Fibroblast of lung (primary cell): Measurements from ENCODE around the gene KCNMA1. TPM values are rescaled to one million over a fixed set of nuclear protein-coding genes. Genes with fewer than 3 reads are reported as not detected.

Source experiments
- DNase-seq, 2 donors: peaks; one replicate each; pipeline versions ENCODE4 v3.0.0 to v3.0.0-alpha.2; 2010; ENCODE audit warnings: low read depth in 2 of 2
- H2AFZ ChIP-seq: 2 replicates; pipeline ENCODE4 v1.5.1; 2012; ENCODE audit warnings: low read length, control low read depth, inconsistent platforms
- H3K27ac ChIP-seq: 2 replicates; pipeline ENCODE4 v1.5.1; 2011; ENCODE audit warnings: low read length, control low read depth; ENCODE audit not compliant: insufficient read depth
- H3K27me3 ChIP-seq: 2 replicates; pipeline ENCODE4 v1.5.1; 2011; ENCODE audit warnings: mild to moderate bottlenecking, low read length; ENCODE audit not compliant: control insufficient read depth, insufficient read depth
- H3K36me3 ChIP-seq: 2 replicates; pipeline ENCODE4 v1.5.1; 2011; ENCODE audit warnings: low read length; ENCODE audit not compliant: control insufficient read depth, insufficient read depth
- H3K4me1 ChIP-seq: 2 replicates; pipeline ENCODE4 v1.5.1; 2011; ENCODE audit warnings: low read length; ENCODE audit not compliant: control insufficient read depth, insufficient read depth; ENCODE audit errors: extremely low read depth
- H3K4me2 ChIP-seq: 2 replicates; pipeline ENCODE4 v1.5.1; 2011; ENCODE audit warnings: low read length, control low read depth; ENCODE audit not compliant: insufficient read depth; ENCODE audit errors: extremely low read depth
- H3K4me3 ChIP-seq, 4 experiments: fragments of 200-600 bp in 1 of 4; sonication (generic) in 1 of 4; replicated peaks in 1 of 4; 2 replicates each; pipeline ENCODE4 v1.5.1; 2011 to 2016; ENCODE audit warnings: low read length in 4 of 4, low read depth in 3 of 4, mild to moderate bottlenecking in 3 of 4, control low read depth in 2 of 4, inconsistent platforms in 1 of 4, mixed read lengths in 1 of 4; ENCODE audit not compliant: insufficient read depth in 1 of 4; ENCODE audit errors: control extremely low read depth in 1 of 4
- H3K79me2 ChIP-seq: 2 replicates; pipeline ENCODE4 v1.5.1; 2012; ENCODE audit warnings: mild to moderate bottlenecking, low read length, inconsistent platforms; ENCODE audit not compliant: control insufficient read depth, insufficient read depth
- H3K9ac ChIP-seq: 2 replicates; pipeline ENCODE4 v1.5.1; 2011; ENCODE audit warnings: mild to moderate bottlenecking, low read length, control low read depth; ENCODE audit not compliant: insufficient read depth
- H3K9me3 ChIP-seq: 2 replicates; pipeline ENCODE4 v1.5.1; 2012; ENCODE audit warnings: low read depth, low read length; ENCODE audit not compliant: control insufficient read depth, insufficient read depth
- H4K20me1 ChIP-seq: 2 replicates; pipeline ENCODE4 v1.5.1; 2011; ENCODE audit warnings: low read length; ENCODE audit not compliant: control insufficient read depth, insufficient read depth; ENCODE audit errors: extremely low read depth
- CTCF ChIP-seq, 2 donors: IDR thresholded peaks in 1 of 2; conservative IDR thresholded peaks in 1 of 2; 1 replicate in 1 of 2; 2 replicates in 1 of 2; pipeline ENCODE4 v1.5.1; 2011 to 2012; ENCODE audit warnings: low read length in 2 of 2, control low read depth in 1 of 2, inconsistent platforms in 1 of 2, low read depth in 1 of 2, mild to moderate bottlenecking in 1 of 2
- EZH2 ChIP-seq: IDR thresholded peaks from 2 replicates; pipeline ENCODE4 v1.5.1; 2012; ENCODE audit warnings: low read length, control low read depth, mild to moderate bottlenecking; ENCODE audit errors: missing control alignments
- polyA plus RNA-seq, 2 donors: library from polyadenylated mRNA; depleted of rRNA in 1 of 2; stranded (reverse) in 1 of 2; unstranded in 1 of 2; fragments of >200 nt; gene quantifications; 2 replicates each; pipeline ENCODE4 v1.2.1, GENCODE V29; 2011 to 2012; ENCODE audit warnings: missing spikeins in 1 of 2
- total RNA-seq: library from RNA; depleted of rRNA; stranded (reverse); fragments of >200 nt; gene quantifications from 2 replicates; pipeline ENCODE4 v1.2.1, GENCODE V29; 2014

The KCNMA1 gene
- total and polyA plus RNA-seq, 2 donors (not counting 1 experiment from before 2014, with no cell fraction given) = 31.0 to 138 TPM

GRCh38 chr10:76866841-76867586 lies 770.6 kb downstream of the KCNMA1 start:
- Histone ChIP-seq H3K9me3 (no peaks in the 10 kb centered on the region), H3K27me3 (no peaks in the 10 kb centered on the region), H3K4me2 (no peak overlapping the region), H4K20me1 (no peaks in the 10 kb centered on the region), H3K9ac (no peak overlapping the region), H3K27ac (no peak overlapping the region), H3K79me2 (no peaks in the 10 kb centered on the region), H3K4me3 (no peak overlapping the region), H2AFZ (no peak overlapping the region), H3K4me1 (no peaks in the 10 kb centered on the region), H3K36me3 (no peaks in the 10 kb centered on the region)
- DNase-seq = no peak
- TF ChIP-seq CTCF (conservative IDR thresholded peaks at IDR 0.05 in 1 of 2, IDR thresholded peaks at IDR 0.05 in 1 of 2; ENCODE audit: low read depth in 1 of 2, low read length in 2 of 2) = no peak
- no peak for TF ChIP-seq EZH2

- Histone ChIP-seq H3K27ac (no peak overlapping the region), H3K9ac (no peak overlapping the region), H3K4me3 (no peak overlapping the region), H3K27me3 (no peaks in the 10 kb centered on the region), H2AFZ (no peak overlapping the region), H3K4me2 (no peak overlapping the region), H3K4me1 (no peaks in the 10 kb centered on the region), H4K20me1 (no peaks in the 10 kb centered on the region), H3K36me3 (no peaks in the 10 kb centered on the region), H3K79me2 (no peaks in the 10 kb centered on the region), H3K9me3 (no peaks in the 10 kb centered on the region)
- no peak for DNase-seq
- TF ChIP-seq CTCF (conservative IDR thresholded peaks at IDR 0.05 in 1 of 2, IDR thresholded peaks at IDR 0.05 in 1 of 2; ENCODE audit: low read depth in 1 of 2, low read length in 2 of 2) (no peak), EZH2 (no peak)
Measured at GRCh38 chr10:76864922-76865321, 772.7 kb downstream of the KCNMA1 start.

GRCh38 chr10:76858721-76859120 lies 778.9 kb downstream of the KCNMA1 start:
- Histone ChIP-seq H3K4me2 (no peak overlapping the region), H2AFZ (no peak overlapping the region), H4K20me1 (no peaks in the 10 kb centered on the region), H3K9ac (no peak overlapping the region), H3K9me3 (no peaks in the 10 kb centered on the region), H3K4me3 (no peak overlapping the region), H3K36me3 (no peaks in the 10 kb centered on the region), H3K4me1 (no peaks in the 10 kb centered on the region), H3K27me3 (no peaks in the 10 kb centered on the region), H3K27ac (no peak overlapping the region), H3K79me2 (no peaks in the 10 kb centered on the region)
- no peak for DNase-seq
- no peak for TF ChIP-seq EZH2
- no peak for TF ChIP-seq CTCF (conservative IDR thresholded peaks at IDR 0.05 in 1 of 2, IDR thresholded peaks at IDR 0.05 in 1 of 2; ENCODE audit: low read depth in 1 of 2, low read length in 2 of 2)
